Tibial nerve (tissue), 3 donors: ENCODE measurements around the gene C16orf74.

ENCODE experiments used
- CTCF ChIP-seq, 5 experiments: fragments of 200-600 bp in 3 of 5; fragments of 450-650 bp in 2 of 5; sonication (generic) in 3 of 5; IDR thresholded peaks; one replicate each; pipeline ENCODE4 v1.5.1; 2016 to 2019; ENCODE audit warnings: antibody characterized with exemption in 5 of 5, mild to moderate bottlenecking in 3 of 5, moderate library complexity in 2 of 5
- POLR2A ChIP-seq, 2 donors: fragments of 450-650 bp; IDR thresholded peaks; one replicate each; pipeline ENCODE4 v1.6.1; 2017; ENCODE audit warnings: antibody characterized with exemption in 2 of 2, mild to moderate bottlenecking in 2 of 2, moderate library complexity in 2 of 2

- TF ChIP-seq CTCF (IDR thresholded peaks at IDR 0.05) = no peak
- TF ChIP-seq POLR2A (IDR thresholded peaks at IDR 0.05) = no peak
Measured at GRCh38 chr16:85798901-85799496, 48.1 kb upstream of the C16orf74 start.
